ENCODE results near the gene PTPRN2. TPM values are rescaled to one million over a fixed set of nuclear protein-coding genes. Genes with fewer than 3 reads are reported as not detected.

PTPRN2 gene
- total RNA-seq, 2 experiments from 2014 or later = 0.46 to 0.51 TPM

DNA sequence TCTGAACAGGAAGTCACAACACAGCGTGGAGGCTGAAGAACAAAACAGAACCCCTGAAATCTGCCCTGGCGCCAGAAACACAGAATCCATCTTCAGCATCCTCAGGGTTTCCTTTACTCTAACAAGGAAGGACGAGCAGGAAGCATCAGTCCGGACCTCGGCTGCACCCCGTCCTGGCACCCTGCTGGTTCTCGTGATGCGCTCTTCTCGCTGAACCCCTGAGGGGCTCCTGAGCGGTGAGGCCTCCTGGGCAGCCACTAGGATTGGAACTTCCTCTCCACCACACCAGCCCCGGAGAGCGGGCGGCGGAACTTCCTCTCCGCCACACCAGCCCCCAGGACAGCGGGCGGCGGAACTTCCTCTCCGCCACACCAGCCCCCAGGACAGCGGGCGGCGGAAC is 461.9 kb downstream of the PTPRN2 start:
- DNase-seq = no peak
- no peak for ATAC-seq
- H3K36me3 Mint-ChIP-seq (ENCODE audit: low read depth) = no peaks in the 10 kb centered on the region
- H3K27me3 Mint-ChIP-seq = no peaks in the 10 kb centered on the region
- CTCF ChIA-PET = no interaction called here
- POLR2A ChIA-PET = no interaction called here
- H3K4me3 Mint-ChIP-seq = no peak overlapping the region
- H3K27ac Mint-ChIP-seq = no peak overlapping the region
- H3K9me3 Mint-ChIP-seq (ENCODE audit: low read depth) = peaks cover 4% of the 10 kb centered on the region
- H3K4me1 Mint-ChIP-seq = no peaks in the 10 kb centered on the region
- intact Hi-C loops (cut with DNase I, micrococcal nuclease) = no loop called here

DNA sequence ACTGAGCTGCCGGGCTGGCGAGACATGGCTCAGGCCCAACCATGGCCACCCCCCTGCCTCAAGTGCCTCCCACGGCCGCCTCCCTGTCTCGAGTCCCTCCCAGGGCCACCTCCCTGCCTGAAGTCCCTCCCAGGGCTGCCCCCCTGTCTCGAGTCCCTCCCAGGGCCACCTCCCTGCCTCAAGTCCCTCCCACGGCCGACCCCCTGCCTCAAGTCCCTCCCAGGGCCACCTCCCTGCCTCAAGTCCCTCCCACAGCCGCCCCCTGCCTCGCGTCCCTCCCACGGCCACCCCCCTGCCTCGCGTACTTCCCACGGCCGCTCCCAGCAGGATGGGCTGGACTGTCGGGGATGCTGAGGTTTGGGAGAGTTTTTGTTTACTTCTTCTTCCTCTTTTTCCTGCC is 462.5 kb downstream of the PTPRN2 start:
- intact Hi-C loops (cut with DNase I, micrococcal nuclease) = no loop called here
- no peak overlapping the region for H3K27ac Mint-ChIP-seq
- no peaks in the 10 kb centered on the region for H3K27me3 Mint-ChIP-seq
- no peaks in the 10 kb centered on the region for H3K4me1 Mint-ChIP-seq
- ChIA-PET CTCF (no interaction called here), POLR2A (no interaction called here)
- H3K36me3 Mint-ChIP-seq (ENCODE audit: low read depth) = no peaks in the 10 kb centered on the region
- DNase-seq (no peak), ATAC-seq (no peak)
- peaks cover 4% of the 10 kb centered on the region for H3K9me3 Mint-ChIP-seq (ENCODE audit: low read depth)
- H3K4me3 Mint-ChIP-seq = no peak overlapping the region

DNA sequence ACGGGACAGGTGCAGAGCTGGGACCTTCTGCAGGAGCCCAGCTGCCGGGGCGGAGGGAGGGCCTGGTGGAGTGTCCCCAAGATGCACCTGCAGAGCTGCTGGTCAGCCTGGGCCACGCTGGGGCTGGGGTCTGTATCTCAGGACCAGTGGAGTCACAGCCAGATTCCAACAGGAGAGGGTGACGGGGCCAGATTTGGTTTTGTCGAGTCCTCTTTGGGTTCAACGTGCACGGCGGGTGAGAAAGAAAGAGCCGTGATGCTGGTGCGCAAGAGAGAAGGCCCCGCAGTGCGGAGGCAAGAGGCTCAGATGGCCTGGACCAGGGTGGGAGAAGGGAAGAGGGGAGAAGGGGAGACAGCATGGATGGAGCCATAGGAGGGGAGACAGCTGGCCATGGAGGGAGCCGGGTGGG is 462.9 kb downstream of the PTPRN2 start:
- Mint-ChIP-seq H3K27ac (no peak overlapping the region), H3K9me3 (ENCODE audit: low read depth) (peaks cover 8% of the 10 kb centered on the region), H3K4me1 (no peaks in the 10 kb centered on the region), H3K36me3 (ENCODE audit: low read depth) (no peaks in the 10 kb centered on the region), H3K4me3 (no peak overlapping the region), H3K27me3 (no peaks in the 10 kb centered on the region)
- DNase-seq = no peak
- intact Hi-C loops (cut with DNase I, micrococcal nuclease) = no loop called here
- ATAC-seq = no peak
- ChIA-PET POLR2A (no interaction called here), CTCF (no interaction called here)

DNA sequence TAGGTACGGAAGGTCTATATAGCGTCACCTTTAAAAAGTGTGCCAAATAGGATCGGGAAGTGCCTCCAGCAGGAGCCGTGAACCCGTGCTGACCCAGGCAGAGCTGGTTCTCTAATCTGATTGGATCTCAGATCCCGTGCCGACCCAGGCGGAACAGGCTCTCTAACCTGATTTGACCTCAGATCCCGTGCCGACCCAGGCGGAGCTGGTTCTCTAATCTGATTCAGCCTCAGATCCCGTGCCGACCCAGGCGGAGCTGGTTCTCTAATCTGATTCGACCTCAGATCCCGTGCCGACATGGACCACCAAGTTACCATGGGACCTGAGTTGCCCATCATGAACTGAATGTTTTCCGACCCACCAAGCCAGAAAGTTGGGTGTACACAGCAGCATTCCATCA is 463.9 kb downstream of the PTPRN2 start:
- CTCF ChIA-PET = no interaction called here
- H3K4me1 Mint-ChIP-seq = no peaks in the 10 kb centered on the region
- H3K36me3 Mint-ChIP-seq (ENCODE audit: low read depth) = no peaks in the 10 kb centered on the region
- intact Hi-C loops (cut with DNase I, micrococcal nuclease) = no loop called here
- no peak overlapping the region for H3K27ac Mint-ChIP-seq
- DNase-seq (no peak), ATAC-seq (no peak)
- H3K9me3 Mint-ChIP-seq (ENCODE audit: low read depth) = peaks cover 14% of the 10 kb centered on the region
- no peak overlapping the region for H3K4me3 Mint-ChIP-seq
- POLR2A ChIA-PET = no interaction called here
- no peaks in the 10 kb centered on the region for H3K27me3 Mint-ChIP-seq

DNA sequence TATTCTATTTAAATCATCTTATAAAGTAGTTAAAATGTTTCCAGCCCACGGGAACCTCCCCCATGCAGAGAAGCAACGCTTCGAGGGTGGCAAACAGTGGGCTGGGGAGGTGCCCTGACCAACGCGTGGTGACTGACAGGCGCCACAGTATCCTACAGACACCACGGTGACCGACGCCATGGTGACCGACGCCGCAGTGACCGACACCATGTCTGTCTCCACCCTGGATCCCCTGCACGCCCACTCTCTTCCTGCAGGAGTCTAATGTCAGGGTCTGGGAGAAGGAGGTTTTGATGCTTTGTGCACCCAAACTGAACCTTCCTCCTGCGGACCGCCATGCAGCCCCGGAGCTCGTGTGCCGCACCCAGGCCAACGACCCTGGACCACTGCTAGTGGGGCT is 464.4 kb downstream of the PTPRN2 start:
- Mint-ChIP-seq H3K4me1 (no peaks in the 10 kb centered on the region), H3K4me3 (no peak overlapping the region), H3K27ac (no peak overlapping the region), H3K27me3 (no peaks in the 10 kb centered on the region), H3K36me3 (ENCODE audit: low read depth) (no peaks in the 10 kb centered on the region), H3K9me3 (ENCODE audit: low read depth) (peaks cover 14% of the 10 kb centered on the region)
- ATAC-seq (no peak), DNase-seq (no peak)
- intact Hi-C loops (cut with DNase I, micrococcal nuclease) = no loop called here
- POLR2A ChIA-PET = no interaction called here
- CTCF ChIA-PET = no interaction called here

DNA sequence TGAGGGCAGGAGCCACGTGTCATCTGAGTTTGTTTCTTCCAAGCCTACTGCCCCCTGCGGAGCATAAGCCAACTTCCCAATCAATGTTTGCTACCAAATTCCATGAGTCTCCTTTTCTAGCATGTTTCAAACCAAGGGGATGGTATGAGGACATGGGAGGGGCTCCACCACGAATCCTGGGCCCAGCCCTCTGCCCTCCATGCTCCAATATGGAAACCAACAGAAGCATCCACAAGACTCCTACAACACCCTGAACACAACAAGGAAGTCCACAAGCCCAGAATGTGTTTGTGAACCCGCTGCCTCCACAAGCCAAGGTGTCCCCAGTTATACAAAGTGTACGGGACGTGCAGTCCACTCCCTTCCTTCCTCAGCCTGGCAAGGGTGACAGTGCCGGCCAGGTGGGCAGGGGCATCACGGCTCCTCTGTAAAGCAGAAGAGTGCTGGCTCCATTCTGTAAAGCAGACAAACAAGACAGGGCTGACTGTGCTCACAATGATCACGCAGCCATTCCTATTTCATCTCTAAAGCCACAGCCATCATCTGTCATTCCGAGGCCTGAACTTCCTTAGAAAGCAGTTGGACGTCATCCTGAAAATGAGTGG is 466.1 kb downstream of the PTPRN2 start:
- ChIA-PET CTCF (no interaction called here), POLR2A (no interaction called here)
- Mint-ChIP-seq H3K4me1 (no peaks in the 10 kb centered on the region), H3K27ac (no peak overlapping the region), H3K27me3 (no peaks in the 10 kb centered on the region), H3K36me3 (ENCODE audit: low read depth) (peaks cover 2% of the 10 kb centered on the region), H3K9me3 (ENCODE audit: low read depth) (peaks cover 26% of the 10 kb centered on the region), H3K4me3 (no peak overlapping the region)
- ATAC-seq (no peak), DNase-seq (no peak)
- intact Hi-C loops (cut with DNase I, micrococcal nuclease) = no loop called here

DNA sequence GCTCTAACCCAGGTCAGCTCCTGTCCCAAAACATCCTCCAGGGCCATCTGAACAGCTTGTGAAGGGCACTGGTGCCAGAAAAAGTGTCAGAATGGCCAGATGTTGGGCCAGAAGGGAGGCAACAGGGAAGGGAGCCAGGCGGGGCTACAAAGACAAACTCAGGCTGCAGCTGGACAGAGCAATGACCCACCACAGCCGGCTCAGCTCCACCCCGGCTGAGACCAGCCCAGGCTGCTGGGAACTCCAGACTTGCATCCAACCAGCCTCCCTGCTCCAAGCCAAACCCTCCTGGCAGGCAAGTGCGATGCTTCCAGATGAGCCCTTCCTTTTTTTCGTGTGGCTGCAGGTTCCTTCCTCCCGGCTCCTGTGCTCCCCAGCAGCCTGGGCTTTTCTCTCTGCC is 466.9 kb downstream of the PTPRN2 start:
- Mint-ChIP-seq H3K27ac (no peak overlapping the region), H3K4me3 (no peak overlapping the region), H3K9me3 (ENCODE audit: low read depth) (peaks cover 29% of the 10 kb centered on the region), H3K4me1 (no peaks in the 10 kb centered on the region), H3K27me3 (no peaks in the 10 kb centered on the region), H3K36me3 (ENCODE audit: low read depth) (peaks cover 2% of the 10 kb centered on the region)
- ChIA-PET POLR2A (no interaction called here), CTCF (no interaction called here)
- ATAC-seq (no peak), DNase-seq (no peak)
- intact Hi-C loops (cut with DNase I, micrococcal nuclease) = no loop called here

DNA sequence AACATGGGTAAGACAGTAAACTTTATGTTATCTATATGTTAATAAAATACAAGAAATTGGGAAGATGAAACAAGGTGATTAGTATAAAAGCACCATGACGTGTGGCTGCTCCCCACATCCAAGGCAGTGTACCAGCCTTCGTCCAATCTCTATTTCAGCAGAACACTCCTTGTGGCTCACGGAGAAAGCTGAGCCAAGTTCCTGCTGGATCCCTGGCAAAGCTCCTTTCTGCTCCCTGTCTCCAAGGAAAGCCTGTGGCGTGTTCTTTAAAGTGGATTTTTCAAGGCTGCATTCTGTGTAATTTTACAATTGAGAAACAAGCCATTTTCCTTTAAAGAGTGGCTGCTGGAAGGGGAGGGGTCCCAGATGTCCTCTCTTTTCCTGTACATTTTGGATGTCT is 467.3 kb downstream of the PTPRN2 start:
- no peak for ATAC-seq
- DNase-seq = no peak
- peaks cover 32% of the 10 kb centered on the region for H3K9me3 Mint-ChIP-seq (ENCODE audit: low read depth)
- ChIA-PET CTCF (no interaction called here), POLR2A (no interaction called here)
- H3K4me1 Mint-ChIP-seq = no peaks in the 10 kb centered on the region
- no peak overlapping the region for H3K27ac Mint-ChIP-seq
- peaks cover 2% of the 10 kb centered on the region for H3K36me3 Mint-ChIP-seq (ENCODE audit: low read depth)
- no peak overlapping the region for H3K4me3 Mint-ChIP-seq
- intact Hi-C loops (cut with DNase I, micrococcal nuclease) = no loop called here
- H3K27me3 Mint-ChIP-seq = no peaks in the 10 kb centered on the region

DNA sequence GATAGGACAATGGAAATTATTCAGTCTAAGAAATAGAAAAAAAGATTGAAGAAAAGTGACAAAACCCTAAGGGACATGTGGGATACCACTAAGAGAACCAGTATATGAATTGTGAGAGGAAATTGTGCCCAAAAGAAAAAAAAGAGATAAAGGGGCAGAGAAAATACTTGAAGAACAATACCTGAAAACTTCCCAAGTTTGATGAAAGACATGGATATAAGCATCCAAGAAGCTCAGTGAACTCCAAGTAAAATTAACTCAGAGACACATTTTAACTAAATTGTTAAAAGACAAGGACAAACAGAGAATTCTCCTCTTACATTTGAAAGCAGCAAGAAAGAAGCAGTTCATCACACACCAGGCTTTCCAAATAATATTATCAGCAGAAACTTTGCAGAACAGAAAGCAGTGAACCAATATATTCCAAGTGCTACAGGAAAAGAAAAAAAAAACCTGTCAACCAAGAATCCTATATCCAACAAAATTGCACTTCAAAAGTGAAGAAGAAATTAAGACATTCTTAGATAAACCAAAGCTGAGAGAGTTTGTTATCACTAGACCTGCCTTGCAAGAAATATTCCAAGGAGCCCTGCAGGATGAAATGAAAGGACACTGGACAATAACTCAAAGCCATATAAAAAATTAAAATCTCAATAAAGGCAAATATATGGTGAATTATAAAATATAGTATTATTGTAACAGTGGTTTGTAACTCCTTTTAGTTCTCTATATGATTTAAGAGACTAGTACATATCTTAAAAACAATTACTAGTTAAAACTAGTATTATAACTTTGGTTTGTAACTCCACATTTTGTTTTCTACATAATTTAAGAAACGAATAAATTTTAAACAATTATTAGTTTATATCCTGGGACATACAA is 470.0 kb downstream of the PTPRN2 start:
- no peaks in the 10 kb centered on the region for H3K27me3 Mint-ChIP-seq
- ChIA-PET POLR2A (no interaction called here), CTCF (no interaction called here)
- ATAC-seq = no peak
- intact Hi-C loops (cut with DNase I, micrococcal nuclease) = no loop called here
- no peak overlapping the region for H3K4me3 Mint-ChIP-seq
- no peaks in the 10 kb centered on the region for H3K4me1 Mint-ChIP-seq
- H3K36me3 Mint-ChIP-seq (ENCODE audit: low read depth) = peaks cover 2% of the 10 kb centered on the region
- no peak overlapping the region for H3K27ac Mint-ChIP-seq
- DNase-seq = no peak
- peaks cover 35% of the 10 kb centered on the region for H3K9me3 Mint-ChIP-seq (ENCODE audit: low read depth)

DNA sequence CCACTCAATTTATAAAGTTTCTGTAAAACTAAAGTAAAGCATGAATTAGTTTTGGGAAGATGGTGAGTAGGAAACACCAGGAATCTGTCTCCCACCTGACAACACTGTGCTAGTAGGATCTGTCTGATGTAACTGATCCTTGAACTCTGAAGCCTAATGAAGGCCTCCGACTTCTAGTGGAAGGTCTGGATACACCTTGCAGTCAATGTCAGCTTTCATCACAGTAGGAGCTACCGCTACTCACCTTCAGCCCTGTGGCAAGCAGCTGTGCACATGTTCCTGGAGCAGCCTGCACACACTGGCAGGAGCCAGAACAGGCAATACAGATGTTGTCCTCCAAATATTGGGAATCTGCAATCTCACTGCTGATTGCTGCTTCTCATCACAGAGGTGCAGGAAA is 471.4 kb downstream of the PTPRN2 start:
- intact Hi-C loops (cut with DNase I, micrococcal nuclease) = no loop called here
- ChIA-PET POLR2A (no interaction called here), CTCF (no interaction called here)
- ATAC-seq = no peak
- H3K4me3 Mint-ChIP-seq = no peak overlapping the region
- peaks cover 32% of the 10 kb centered on the region for H3K9me3 Mint-ChIP-seq (ENCODE audit: low read depth)
- H3K36me3 Mint-ChIP-seq (ENCODE audit: low read depth) = peaks cover 2% of the 10 kb centered on the region
- H3K27ac Mint-ChIP-seq = no peak overlapping the region
- no peak for DNase-seq
- no peaks in the 10 kb centered on the region for H3K4me1 Mint-ChIP-seq
- H3K27me3 Mint-ChIP-seq = no peaks in the 10 kb centered on the region

DNA sequence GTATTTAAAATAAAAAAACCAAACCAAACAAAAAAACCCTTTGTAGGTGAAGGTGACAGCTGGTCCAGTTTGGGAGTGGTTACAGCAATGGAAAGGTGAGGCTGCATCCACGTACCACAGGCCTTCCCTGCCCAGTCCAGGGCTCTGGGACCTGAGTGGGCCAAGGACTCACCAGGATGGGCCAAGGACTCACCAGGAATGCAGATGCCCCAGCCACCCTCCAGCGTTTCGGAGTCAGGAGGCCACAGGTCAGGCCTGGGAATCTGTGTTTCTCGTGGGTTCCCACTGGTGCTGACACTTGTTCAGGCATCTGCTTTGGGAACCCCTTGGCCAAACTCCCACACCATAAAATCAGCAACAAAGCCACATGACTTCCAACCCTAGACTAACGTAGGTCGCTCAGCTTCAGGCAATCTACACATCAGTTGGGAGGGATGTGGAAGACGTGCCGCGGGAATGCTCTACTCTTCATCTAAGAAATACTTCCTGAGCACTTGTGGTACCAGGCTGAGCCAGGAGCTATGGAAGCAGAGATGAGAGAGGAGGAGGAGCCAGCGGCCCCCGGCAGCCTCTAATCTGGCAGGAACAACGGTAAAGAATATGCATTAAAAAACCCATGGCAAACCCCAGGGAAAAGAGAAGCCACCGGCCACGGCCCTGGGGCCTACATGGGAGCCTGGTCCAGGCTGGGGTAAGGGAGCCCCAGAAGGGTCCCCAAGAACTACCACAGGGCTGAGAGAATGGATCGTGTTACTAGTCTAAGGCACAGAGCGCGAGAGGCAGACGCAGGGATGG is 473.4 kb downstream of the PTPRN2 start:
- Mint-ChIP-seq H3K36me3 (ENCODE audit: low read depth) (peaks cover 2% of the 10 kb centered on the region), H3K27me3 (no peaks in the 10 kb centered on the region), H3K9me3 (ENCODE audit: low read depth) (peaks cover 24% of the 10 kb centered on the region), H3K4me1 (no peaks in the 10 kb centered on the region), H3K27ac (no peak overlapping the region), H3K4me3 (no peak overlapping the region)
- ATAC-seq (no peak), DNase-seq (no peak)
- CTCF ChIA-PET = no interaction called here
- POLR2A ChIA-PET = no interaction called here
- intact Hi-C loops (cut with DNase I, micrococcal nuclease) = no loop called here
